Caco-2 (cell line): Measurements from ENCODE around the gene PAGR1. TPM values are rescaled to one million over a fixed set of nuclear protein-coding genes. Genes with fewer than 3 reads are reported as not detected.

Source experiments
- BruUV-seq: library from RNA; stranded (reverse); fragments of 400-500 nt; replicated peaks from 2 replicates; lab custom pipeline; 2021; lab: Mats Ljungman, UMichigan
- CTCF ChIA-PET: fragments of 300-600 bp; sonication (Branson Sonifier 250); formaldehyde crosslinking; loops from one replicate; lab custom pipeline; 2022; ENCODE audit warnings: antibody characterized with exemption; lab: Charles Lee
- POLR2A ChIA-PET: fragments of 300-600 bp; sonication (Branson Sonifier 250); formaldehyde crosslinking; loops from one replicate; lab custom pipeline; 2022; ENCODE audit warnings: antibody characterized with exemption; lab: Charles Lee
- DNase-seq, 2 experiments: peaks; one replicate each; pipeline versions ENCODE4 v3.0.0 to v3.0.0-alpha.2; 2020 to 2022
- H3K27me3 ChIP-seq: replicated peaks from 2 replicates; pipeline ENCODE4 v1.6.0; 2011; ENCODE audit warnings: low read length; ENCODE audit not compliant: control insufficient read depth, insufficient read depth
- H3K36me3 ChIP-seq: 2 replicates; pipeline ENCODE4 v1.5.1; 2011; ENCODE audit warnings: low read length; ENCODE audit not compliant: control insufficient read depth, insufficient read depth
- H3K4me1 ChIP-seq: fragments of 250-450 bp; sonication (Bioruptor Pico); 2 replicates; pipeline ENCODE4 v1.5.1; 2020; ENCODE audit warnings: mild to moderate bottlenecking
- H3K4me3 ChIP-seq: 2 replicates; pipeline ENCODE4 v1.5.1; 2011; ENCODE audit warnings: low read depth, mild to moderate bottlenecking, control low read depth, low read length
- H3K9me3 ChIP-seq: fragments of 250-450 bp; sonication (Bioruptor Pico); 2 replicates; pipeline ENCODE4 v1.5.1; 2020; ENCODE audit warnings: mild to moderate bottlenecking, moderate library complexity
- H3K27ac Mint-ChIP-seq: one replicate; pipeline ENCODE4 v1.8.0; 2022; ENCODE audit warnings: mixed read lengths; ENCODE audit not compliant: unreplicated experiment
- H3K27me3 Mint-ChIP-seq: one replicate; pipeline ENCODE4 v1.8.0; 2022; ENCODE audit warnings: mixed read lengths; ENCODE audit not compliant: insufficient read depth, unreplicated experiment
- H3K36me3 Mint-ChIP-seq: one replicate; pipeline ENCODE4 v1.8.0; 2022; ENCODE audit warnings: mild to moderate bottlenecking, mixed read lengths; ENCODE audit not compliant: insufficient read depth, unreplicated experiment
- H3K4me1 Mint-ChIP-seq: one replicate; pipeline ENCODE4 v1.8.0; 2022; ENCODE audit warnings: low read depth, mixed read lengths; ENCODE audit not compliant: unreplicated experiment
- H3K4me3 Mint-ChIP-seq: one replicate; pipeline ENCODE4 v1.8.0; 2022; ENCODE audit warnings: mild to moderate bottlenecking, moderate library complexity, mixed read lengths; ENCODE audit not compliant: unreplicated experiment
- H3K9me3 Mint-ChIP-seq: one replicate; pipeline ENCODE4 v1.8.0; 2022; ENCODE audit warnings: mixed read lengths; ENCODE audit not compliant: unreplicated experiment
- CTCF ChIP-seq, 2 experiments: fragments of 200-600 bp in 1 of 2; IDR thresholded peaks; 1 replicate in 1 of 2; 2 replicates in 1 of 2; pipeline versions ENCODE4 v1.5.1 to v1.8.0; 2011 to 2022; ENCODE audit warnings: antibody characterized with exemption in 1 of 2, control low read depth in 1 of 2, inconsistent platforms in 1 of 2, low read depth in 1 of 2, low read length in 1 of 2, mild to moderate bottlenecking in 1 of 2, moderate library complexity in 1 of 2; ENCODE audit not compliant: insufficient read depth in 1 of 2, severe bottlenecking in 1 of 2, unreplicated experiment in 1 of 2
- intact Hi-C: fragments of 100-400 bp; cut with micrococcal nuclease; formaldehyde crosslinking; loops from one replicate; pipeline ENCODE4 v1.10.0; 2022; ENCODE audit not compliant: unreplicated experiment
- total RNA-seq: library from RNA; stranded (reverse); gene quantifications from 2 replicates; pipeline ENCODE4 v1.2.3, GENCODE V29; 2022

PAGR1 gene
- total RNA-seq, 1 experiment from 2014 or later: 33.0 TPM

DNA sequence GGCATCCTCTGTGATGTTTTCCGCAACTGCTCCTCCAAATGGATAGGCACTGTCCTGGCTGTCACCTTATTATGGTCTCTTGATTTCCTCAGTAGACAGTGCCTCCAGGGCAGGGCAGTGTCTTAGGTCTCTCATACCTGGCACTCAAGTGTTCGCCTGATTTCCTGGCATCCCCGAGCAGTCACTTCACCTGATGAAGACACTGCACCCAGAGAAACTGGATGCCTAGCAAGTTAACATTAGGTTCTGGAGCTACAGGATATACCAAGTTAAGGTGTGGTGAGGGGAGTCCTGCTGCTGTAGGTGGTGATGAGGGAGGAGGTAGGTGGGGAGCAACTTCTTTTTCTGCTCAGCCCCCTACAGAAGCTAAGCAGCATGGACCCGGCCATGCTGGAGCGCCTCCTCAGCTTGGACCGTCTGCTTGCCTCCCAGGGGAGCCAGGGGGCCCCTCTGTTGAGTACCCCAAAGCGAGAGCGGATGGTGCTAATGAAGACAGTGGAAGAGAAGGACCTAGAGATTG lies 13.5 kb upstream of the PAGR1 start:
- DNase-seq: no peak
- Mint-ChIP-seq H3K9me3 (no peaks in the 10 kb centered on the region), H3K27me3 (no peaks in the 10 kb centered on the region), H3K4me1 (peaks cover 17% of the 10 kb centered on the region), H3K27ac (no peak overlapping the region), H3K4me3 (peak overlapping the region; percentile 5), H3K36me3 (peaks cover 87% of the 10 kb centered on the region)
- TF ChIP-seq CTCF (IDR thresholded peaks at IDR 0.05; ENCODE audit: insufficient read depth in 1 of 2, low read depth in 1 of 2, low read length in 1 of 2, severe bottlenecking in 1 of 2, unreplicated experiment in 1 of 2): no peak
- no peak overlapping the region for H3K4me3 ChIP-seq
- peaks cover 9% of the 10 kb centered on the region; the same call in 1 of the 2 replicates for H3K4me1 ChIP-seq
- no peaks in the 10 kb centered on the region for H3K27me3 ChIP-seq
- peaks cover 8% of the 10 kb centered on the region for H3K36me3 ChIP-seq
- POLR2A ChIA-PET: interaction anchor here (0.5 kb wide), 1 partner anchor 13 kb away, joined by 3 read pairs; no protein-coding TSS in a partner anchor
- CTCF ChIA-PET: interaction anchor here (0.6 kb wide), 1 partner anchor 46 kb away, joined by 3 read pairs; no protein-coding TSS in a partner anchor
- no peaks in the 10 kb centered on the region for H3K9me3 ChIP-seq
- BruUV-seq: no TSS peak
- intact Hi-C loops: no loop called here

- Mint-ChIP-seq H3K36me3 (peaks cover 89% of the 10 kb centered on the region), H3K27ac (peak overlapping the region; percentile 92), H3K4me3 (peak overlapping the region; percentile 79), H3K9me3 (no peaks in the 10 kb centered on the region), H3K27me3 (no peaks in the 10 kb centered on the region), H3K4me1 (peaks cover 23% of the 10 kb centered on the region)
- no peak overlapping the region for H3K4me3 ChIP-seq
- intact Hi-C loops: loop anchor here (2.0 kb wide), 1 partner anchor 13 kb away; the partner anchor contains the start of gene KIF22
- no peak for TF ChIP-seq CTCF (IDR thresholded peaks at IDR 0.05; ENCODE audit: insufficient read depth in 1 of 2, low read depth in 1 of 2, low read length in 1 of 2, severe bottlenecking in 1 of 2, unreplicated experiment in 1 of 2)
- ChIA-PET POLR2A (interaction anchor here (0.9 kb wide), 1 partner anchor 104 kb away, joined by 4 read pairs; no protein-coding TSS in a partner anchor), CTCF (interaction anchor here (0.6 to 1.2 kb wide), 4 partner anchors 12 to 105 kb away, joined by 3 to 7 read pairs (median 4); partner anchors contain the start of gene PAGR1)
- peaks cover 9% of the 10 kb centered on the region for H3K36me3 ChIP-seq
- peaks cover 16% of the 10 kb centered on the region; the same call in 1 of the 2 replicates for H3K4me1 ChIP-seq
- H3K27me3 ChIP-seq: no peaks in the 10 kb centered on the region
- no peak for DNase-seq
- H3K9me3 ChIP-seq: no peaks in the 10 kb centered on the region
- no TSS peak for BruUV-seq
Observed at GRCh38 chr16:29804020-29804419, 11.9 kb upstream of the PAGR1 start.

GRCh38 chr16:29804455-29805231 lies 11.3 kb upstream of the PAGR1 start:
- peaks cover 23% of the 10 kb centered on the region for H3K4me1 Mint-ChIP-seq
- DNase-seq: no peak
- Histone ChIP-seq H3K9me3 (no peaks in the 10 kb centered on the region), H3K27me3 (no peaks in the 10 kb centered on the region), H3K36me3 (peaks cover 12% of the 10 kb centered on the region), H3K4me1 (peaks cover 17% of the 10 kb centered on the region; the same call in 1 of the 2 replicates), H3K4me3 (peak overlapping the region; percentile 59)
- BruUV-seq: TSS peak; percentile 76
- ChIA-PET POLR2A (interaction anchor here (0.6 to 0.9 kb wide), 3 partner anchors 15 to 157 kb away, joined by 3 to 4 read pairs (median 3); partner anchors contain the start of gene TMEM219), CTCF (interaction anchor here (0.6 to 1.2 kb wide), 5 partner anchors 11 to 106 kb away, joined by 3 to 7 read pairs (median 3); partner anchors contain the start of gene PAGR1)
- H3K4me3 Mint-ChIP-seq: peak overlapping the region; percentile 79
- H3K9me3 Mint-ChIP-seq: no peaks in the 10 kb centered on the region
- H3K27ac Mint-ChIP-seq: peak overlapping the region; percentile 92
- no peaks in the 10 kb centered on the region for H3K27me3 Mint-ChIP-seq
- H3K36me3 Mint-ChIP-seq: peaks cover 85% of the 10 kb centered on the region
- TF ChIP-seq CTCF (IDR thresholded peaks at IDR 0.05; ENCODE audit: insufficient read depth in 1 of 2, low read depth in 1 of 2, low read length in 1 of 2, severe bottlenecking in 1 of 2, unreplicated experiment in 1 of 2): no peak
- intact Hi-C loops: loop anchor here (2.0 to 5.0 kb wide), 2 partner anchors 14 to 102 kb away; partner anchors contain the start of gene KIF22
